HG03565 (cell line): ENCODE results near the gene CLEC4F.
A peak's percentile ranks its signal among the peaks of the same experiment; 100 is the strongest.

Experiments used
- ATAC-seq: cut with Tn5 transposase; IDR thresholded peaks from one replicate; pipeline ENCODE4 v1.9.1; 2021; ENCODE audit warnings: mild to moderate bottlenecking, moderate library complexity; ENCODE audit not compliant: unreplicated experiment

Gene CLEC4F

GRCh38 chr2:70820499-70820898 lies at the start of gene CLEC4F:
Gene CLEC4F, minus strand, starts transcription at chr2:70820599. Its CDS starts 76 bp downstream, at chr2:70820523.
- no peak for ATAC-seq

- ATAC-seq, result no peak
Measured at GRCh38 chr2:70868970-70869369, 48.6 kb upstream of the CLEC4F start.

- no peak for ATAC-seq
Measured at GRCh38 chr2:70861777-70862625, 41.6 kb upstream of the CLEC4F start.

- ATAC-seq, result no peak
Measured at GRCh38 chr2:70855667-70856066, 35.3 kb upstream of the CLEC4F start.

- ATAC-seq, result no peak
Measured at GRCh38 chr2:70854411-70854810, 34.0 kb upstream of the CLEC4F start.

GRCh38 chr2:70852824-70853223 lies 32.4 kb upstream of the CLEC4F start:
- ATAC-seq, result no peak

GRCh38 chr2:70851704-70852103 lies 31.3 kb upstream of the CLEC4F start:
- peak; percentile 87 for ATAC-seq

GRCh38 chr2:70850925-70851324 lies 30.5 kb upstream of the CLEC4F start:
- ATAC-seq, result no peak

- ATAC-seq, result no peak
Measured at GRCh38 chr2:70842401-70842800, 22.0 kb upstream of the CLEC4F start.

GRCh38 chr2:70837980-70838925 lies 17.9 kb upstream of the CLEC4F start:
- ATAC-seq, result no peak

GRCh38 chr2:70835643-70836042 lies 15.2 kb upstream of the CLEC4F start, which contains the start of gene CD207:
Gene CD207, minus strand, starts transcription at chr2:70835816. Its CDS starts 40 bp downstream, at chr2:70835776.
- no peak for ATAC-seq

- ATAC-seq, result no peak
Measured at GRCh38 chr2:70834881-70835280, 14.5 kb upstream of the CLEC4F start.

- no peak for ATAC-seq
Measured at GRCh38 chr2:70834106-70834505, 13.7 kb upstream of the CLEC4F start.

- ATAC-seq, result no peak
Measured at GRCh38 chr2:70833246-70833645, 12.8 kb upstream of the CLEC4F start.

GRCh38 chr2:70832386-70832785 lies 12.0 kb upstream of the CLEC4F start:
- ATAC-seq, result no peak

GRCh38 chr2:70831861-70832260 lies 11.5 kb upstream of the CLEC4F start:
- ATAC-seq, result no peak

GRCh38 chr2:70830366-70830765 lies 10.0 kb upstream of the CLEC4F start:
- ATAC-seq, result no peak

GRCh38 chr2:70829916-70830315 lies 9.5 kb upstream of the CLEC4F start:
- no peak for ATAC-seq

- ATAC-seq, result no peak
Measured at GRCh38 chr2:70828914-70829824, 8.8 kb upstream of the CLEC4F start.

- no peak for ATAC-seq
Measured at GRCh38 chr2:70828115-70828514, 7.7 kb upstream of the CLEC4F start.

GRCh38 chr2:70827388-70827787 lies 7.0 kb upstream of the CLEC4F start:
- ATAC-seq, result no peak
